Trophoblast cell (in vitro differentiated cells and primary cell): ENCODE measurements around the gene ELOVL5.
A peak's percentile ranks its signal among the peaks of the same experiment; 100 is the strongest.

Source experiments
- DNase-seq, 2 donors: peaks; one replicate each; pipeline ENCODE4 v3.0.0-alpha.2; 2016
- H2AFZ ChIP-seq: 2 replicates; pipeline ENCODE4 v1.6.1; 2013; ENCODE audit warnings: low read length, moderate library complexity, mild to moderate bottlenecking; ENCODE audit not compliant: insufficient read depth, poor library complexity
- H2AK5ac ChIP-seq: 2 replicates; pipeline ENCODE4 v1.6.1; 2013; ENCODE audit warnings: mild to moderate bottlenecking, low read length
- H2BK120ac ChIP-seq: 2 replicates; pipeline ENCODE4 v1.6.1; 2013; ENCODE audit warnings: low read length, mild to moderate bottlenecking, moderate library complexity; ENCODE audit not compliant: insufficient read depth, poor library complexity
- H2BK12ac ChIP-seq: 2 replicates; pipeline ENCODE4 v1.6.1; 2013; ENCODE audit warnings: mild to moderate bottlenecking, low read length, moderate library complexity
- H2BK5ac ChIP-seq: 2 replicates; pipeline ENCODE4 v1.6.1; 2013; ENCODE audit warnings: low read length, low read depth, moderate library complexity, mild to moderate bottlenecking; ENCODE audit not compliant: poor library complexity
- H3K14ac ChIP-seq: 2 replicates; pipeline ENCODE4 v1.6.1; 2013; ENCODE audit warnings: mild to moderate bottlenecking, low read length
- H3K18ac ChIP-seq: 2 replicates; pipeline ENCODE4 v1.6.1; 2013; ENCODE audit warnings: mild to moderate bottlenecking, low read length
- H3K23ac ChIP-seq: 2 replicates; pipeline ENCODE4 v1.6.1; 2013; ENCODE audit warnings: low read length
- H3K27ac ChIP-seq: 2 replicates; pipeline ENCODE4 v1.5.1; 2013; ENCODE audit warnings: low read depth, mild to moderate bottlenecking, inconsistent platforms, low read length, moderate library complexity
- H3K27me3 ChIP-seq: 2 replicates; pipeline ENCODE4 v1.6.1; 2013; ENCODE audit warnings: inconsistent platforms, mild to moderate bottlenecking, low read length, moderate library complexity; ENCODE audit not compliant: insufficient read depth
- H3K36me3 ChIP-seq, 2 experiments: 1 replicate in 1 of 2; 2 replicates in 1 of 2; pipeline ENCODE4 v1.6.1; 2013; ENCODE audit warnings: low read length in 2 of 2, mild to moderate bottlenecking in 2 of 2, moderate library complexity in 1 of 2; ENCODE audit not compliant: insufficient read depth in 2 of 2, control insufficient read depth in 1 of 2
- H3K4ac ChIP-seq: 2 replicates; pipeline ENCODE4 v1.6.1; 2013; ENCODE audit warnings: low read depth, mild to moderate bottlenecking, low read length, moderate library complexity
- H3K4me1 ChIP-seq, 2 experiments: 1 replicate in 1 of 2; 2 replicates in 1 of 2; pipeline ENCODE4 v1.6.1; 2013; ENCODE audit warnings: low read length in 2 of 2, mild to moderate bottlenecking in 2 of 2, moderate library complexity in 1 of 2; ENCODE audit not compliant: insufficient read depth in 2 of 2, control insufficient read depth in 1 of 2
- H3K4me2 ChIP-seq: 2 replicates; pipeline ENCODE4 v1.6.1; 2013; ENCODE audit warnings: inconsistent platforms, mild to moderate bottlenecking, low read length, moderate library complexity
- H3K4me3 ChIP-seq: 2 replicates; pipeline ENCODE4 v1.5.1; 2013; ENCODE audit warnings: mild to moderate bottlenecking, low read depth, low read length, inconsistent platforms
- H3K79me1 ChIP-seq: one replicate; pipeline ENCODE4 v1.6.1; 2013; ENCODE audit warnings: low read length
- H3K79me2 ChIP-seq: 2 replicates; pipeline ENCODE4 v1.6.1; 2013; ENCODE audit warnings: low read length, mild to moderate bottlenecking; ENCODE audit not compliant: control insufficient read depth, insufficient read depth, poor library complexity
- H3K9ac ChIP-seq: 2 replicates; pipeline ENCODE4 v1.6.1; 2013; ENCODE audit warnings: mild to moderate bottlenecking, low read length
- H3K9me3 ChIP-seq: 2 replicates; pipeline ENCODE4 v1.6.1; 2013; ENCODE audit warnings: low read depth, mild to moderate bottlenecking, control low read depth, inconsistent platforms, low read length; ENCODE audit not compliant: insufficient read depth
- H4K12ac ChIP-seq: 2 replicates; pipeline ENCODE4 v1.6.1; 2013; ENCODE audit warnings: low read depth, mild to moderate bottlenecking, low read length, moderate library complexity
- H4K8ac ChIP-seq: 2 replicates; pipeline ENCODE4 v1.6.1; 2013; ENCODE audit warnings: low read depth, mild to moderate bottlenecking, low read length, moderate library complexity
- H4K91ac ChIP-seq: one replicate; pipeline ENCODE4 v1.6.1; 2013; ENCODE audit warnings: low read depth, mild to moderate bottlenecking, low read length, moderate library complexity
- WGBS: extraction: QIAGEN DNeasy Blood & Tissue Kit; methylation state at CpG from one replicate; pipeline ENCODE4 v1.1.7; 2013; ENCODE audit warnings: missing lambda C conversion rate; ENCODE audit not compliant: insufficient read length, insufficient coverage; ENCODE audit errors: extremely low coverage; 5-methylcytosine and 5-hydroxymethylcytosine counted together

Gene ELOVL5

GRCh38 chr6:53325785-53326184, 23.0 kb downstream of the ELOVL5 start:
- peaks cover 2% of the 10 kb centered on the region for H3K79me2 ChIP-seq
- no CpG with 5 or more reads among the region's 6 CpGs for whole genome bisulfite sequencing

GRCh38 chr6:53322188-53323029, 26.3 kb downstream of the ELOVL5 start:
- no peak overlapping the region for H2AK5ac ChIP-seq
- H3K4me2 ChIP-seq: no peak overlapping the region
- H2AFZ ChIP-seq: no peak overlapping the region
- no peak overlapping the region for H4K91ac ChIP-seq
- no peak overlapping the region for H3K9ac ChIP-seq
- WGBS: no CpG with 5 or more reads among the region's 8 CpGs
- no peak overlapping the region for H3K14ac ChIP-seq
- H4K12ac ChIP-seq: no peak overlapping the region
- H3K27ac ChIP-seq: no peak overlapping the region
- H2BK5ac ChIP-seq: no peak overlapping the region
- H3K9me3 ChIP-seq: no peaks in the 10 kb centered on the region
- no peak overlapping the region for H2BK12ac ChIP-seq
- H3K79me2 ChIP-seq: peaks cover 2% of the 10 kb centered on the region
- no peaks in the 10 kb centered on the region for H3K36me3 ChIP-seq
- peaks cover 18% of the 10 kb centered on the region in 2 experiments for H3K4me1 ChIP-seq
- no peak overlapping the region for H2BK120ac ChIP-seq
- H3K27me3 ChIP-seq: no peaks in the 10 kb centered on the region
- H3K23ac ChIP-seq: no peak overlapping the region
- no peak overlapping the region for H3K18ac ChIP-seq
- H3K4me3 ChIP-seq: no peak overlapping the region
- DNase-seq: no peak
- H4K8ac ChIP-seq: no peak overlapping the region
- H3K79me1 ChIP-seq: peaks cover 9% of the 10 kb centered on the region
- H3K4ac ChIP-seq: no peak overlapping the region

More at GRCh38 chr6:53325785-53326184, 23.0 kb downstream of the ELOVL5 start:
- peak overlapping the region; percentile 62 for H2BK12ac ChIP-seq
- peaks cover 18 to 19% of the 10 kb centered on the region in 2 experiments for H3K4me1 ChIP-seq
- H3K4ac ChIP-seq: peak overlapping the region; percentile 49
- H2AK5ac ChIP-seq: no peak overlapping the region
- H2BK5ac ChIP-seq: no peak overlapping the region
- peak overlapping the region; percentile 51 for H3K4me2 ChIP-seq
- H3K14ac ChIP-seq: no peak overlapping the region
- peak overlapping the region; percentile 58 for H4K8ac ChIP-seq
- no peaks in the 10 kb centered on the region for H3K27me3 ChIP-seq
- H2BK120ac ChIP-seq: no peak overlapping the region
- H3K18ac ChIP-seq: no peak overlapping the region
- no peak overlapping the region for H4K91ac ChIP-seq
- DNase-seq: peak in 1 of 2 donors; percentile 49
- H3K36me3 ChIP-seq: no peaks in the 10 kb centered on the region
- H3K9me3 ChIP-seq: no peaks in the 10 kb centered on the region
- no peak overlapping the region for H3K4me3 ChIP-seq
- peak overlapping the region; percentile 51 for H3K27ac ChIP-seq
- H3K9ac ChIP-seq: no peak overlapping the region
- no peak overlapping the region for H4K12ac ChIP-seq
- H3K23ac ChIP-seq: no peak overlapping the region
- H2AFZ ChIP-seq: no peak overlapping the region
- H3K79me1 ChIP-seq: peaks cover 9% of the 10 kb centered on the region

GRCh38 chr6:53321701-53322100, 27.0 kb downstream of the ELOVL5 start:
- H3K27ac ChIP-seq: no peak overlapping the region
- no peaks in the 10 kb centered on the region for H3K36me3 ChIP-seq
- H3K14ac ChIP-seq: no peak overlapping the region
- peaks cover 12% of the 10 kb centered on the region in 2 experiments for H3K4me1 ChIP-seq
- H3K27me3 ChIP-seq: no peaks in the 10 kb centered on the region
- no peak overlapping the region for H3K9ac ChIP-seq
- no peak overlapping the region for H3K18ac ChIP-seq
- H4K12ac ChIP-seq: no peak overlapping the region
- no peak overlapping the region for H3K4me2 ChIP-seq
- no peak overlapping the region for H2AK5ac ChIP-seq
- no peak overlapping the region for H2BK120ac ChIP-seq
- no peaks in the 10 kb centered on the region for H3K9me3 ChIP-seq
- DNase-seq: no peak
- H2AFZ ChIP-seq: no peak overlapping the region
- H4K8ac ChIP-seq: no peak overlapping the region
- no CpG with 5 or more reads among the region's 2 CpGs for WGBS
- H4K91ac ChIP-seq: no peak overlapping the region
- H3K23ac ChIP-seq: no peak overlapping the region
- H3K4me3 ChIP-seq: no peak overlapping the region
- no peak overlapping the region for H2BK12ac ChIP-seq
- H3K79me1 ChIP-seq: peaks cover 6% of the 10 kb centered on the region
- H2BK5ac ChIP-seq: no peak overlapping the region
- H3K79me2 ChIP-seq: peaks cover 2% of the 10 kb centered on the region
- no peak overlapping the region for H3K4ac ChIP-seq

- no peak overlapping the region for H2BK5ac ChIP-seq
- H3K23ac ChIP-seq: no peak overlapping the region
- peaks cover 7% of the 10 kb centered on the region in 2 experiments for H3K4me1 ChIP-seq
- no peak overlapping the region for H4K12ac ChIP-seq
- H4K8ac ChIP-seq: no peak overlapping the region
- no peak overlapping the region for H3K27ac ChIP-seq
- H3K18ac ChIP-seq: no peak overlapping the region
- H3K9ac ChIP-seq: no peak overlapping the region
- no peak overlapping the region for H3K4me2 ChIP-seq
- no peak overlapping the region for H3K4ac ChIP-seq
- H4K91ac ChIP-seq: no peak overlapping the region
- H3K9me3 ChIP-seq: no peaks in the 10 kb centered on the region
- H3K4me3 ChIP-seq: no peak overlapping the region
- no peak overlapping the region for H2BK12ac ChIP-seq
- H3K14ac ChIP-seq: no peak overlapping the region
- H2AFZ ChIP-seq: no peak overlapping the region
- H2AK5ac ChIP-seq: no peak overlapping the region
- H2BK120ac ChIP-seq: no peak overlapping the region
- no peaks in the 10 kb centered on the region for H3K36me3 ChIP-seq
- WGBS: no CpG with 5 or more reads among the region's 5 CpGs
- H3K79me1 ChIP-seq: peaks cover 2% of the 10 kb centered on the region
- no peaks in the 10 kb centered on the region for H3K27me3 ChIP-seq
- DNase-seq: no peak
- H3K79me2 ChIP-seq: peaks cover 2% of the 10 kb centered on the region
Measured at GRCh38 chr6:53320964-53321363, 27.8 kb downstream of the ELOVL5 start.
